ENCODE measurements around the gene GNAQ.
A peak's percentile ranks its signal among the peaks of the same experiment; 100 is the strongest.
"Not testable (repeated sequence)": the region's sequence is repeated elsewhere in the genome, so short reads cannot be mapped to it uniquely, and the experiment has no call there.

GNAQ gene

DNA sequence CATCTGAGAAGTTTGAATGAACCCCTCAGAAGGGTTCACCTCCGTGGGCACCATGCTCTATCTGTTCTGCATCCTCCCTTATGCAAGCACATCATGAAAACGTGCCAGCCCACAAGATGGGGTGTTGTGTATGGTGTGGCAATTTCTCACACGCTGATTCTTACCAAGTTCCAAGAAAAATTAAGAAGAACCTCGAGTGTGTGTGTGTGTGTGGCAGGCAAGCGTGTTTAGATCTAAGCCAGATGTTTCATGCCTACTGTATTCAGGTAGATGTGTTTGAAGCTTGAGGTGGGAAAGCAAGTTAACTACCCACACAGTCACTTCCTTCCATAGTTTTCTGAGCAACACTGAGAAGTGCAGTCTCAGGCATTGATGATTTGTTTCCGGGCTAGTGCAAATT, 305.8 kb downstream of the GNAQ start:
- Histone ChIP-seq H3K27me3 (ENCODE audit: insufficient read depth, low read length) (no peaks in the 10 kb centered on the region), H3K4me3 (ENCODE audit: low read length) (no peak overlapping the region), H3K4me1 (ENCODE audit: insufficient read depth, low read length) (peaks cover 3% of the 10 kb centered on the region; the same call in 1 of the 2 replicates), H3K27ac (ENCODE audit: low read depth, low read length) (no peak overlapping the region), H3K9ac (ENCODE audit: low read depth, low read length) (no peak overlapping the region), H3K36me3 (ENCODE audit: insufficient read depth, low read length) (peaks cover 37% of the 10 kb centered on the region), H3K9me3 (ENCODE audit: insufficient read depth, low read depth, low read length) (peaks cover 6% of the 10 kb centered on the region; the same call in 1 of the 2 replicates)
- 95% methylated on average over 6 of the region's 6 CpGs for WGBS

DNA sequence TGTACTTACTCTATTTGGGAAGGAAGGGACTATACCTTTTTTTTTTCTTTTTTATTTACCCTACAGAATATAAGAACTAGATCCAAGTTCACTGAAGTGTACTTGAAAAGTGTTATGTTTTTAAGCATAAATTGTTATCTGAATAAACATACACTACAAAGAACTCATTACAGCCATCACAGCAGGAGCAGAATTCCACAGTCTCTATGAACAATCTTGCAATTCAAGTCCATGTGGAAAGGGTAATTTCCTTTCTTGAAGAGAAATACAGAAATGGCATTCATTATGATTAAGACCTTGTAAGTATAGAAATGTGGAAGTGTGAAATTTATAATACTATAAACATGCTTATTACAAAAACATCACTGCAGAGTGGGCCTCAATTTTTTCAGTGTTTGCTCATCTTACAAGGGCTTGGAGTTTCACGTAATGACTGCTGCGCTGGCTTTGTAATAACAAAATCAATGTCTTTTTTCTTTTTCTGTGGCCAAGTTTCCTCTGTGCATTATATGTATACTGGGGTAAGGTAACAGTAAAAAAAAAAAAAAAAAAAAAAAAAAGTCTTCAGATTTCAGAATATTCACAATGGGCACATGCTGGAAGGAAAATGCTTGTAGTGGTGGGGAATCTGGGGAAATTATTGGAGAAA, 306.4 kb downstream of the GNAQ start:
- H3K36me3 ChIP-seq (ENCODE audit: insufficient read depth, low read length): peaks cover 37% of the 10 kb centered on the region
- WGBS: 50% methylated on average over 2 of the region's 2 CpGs

DNA sequence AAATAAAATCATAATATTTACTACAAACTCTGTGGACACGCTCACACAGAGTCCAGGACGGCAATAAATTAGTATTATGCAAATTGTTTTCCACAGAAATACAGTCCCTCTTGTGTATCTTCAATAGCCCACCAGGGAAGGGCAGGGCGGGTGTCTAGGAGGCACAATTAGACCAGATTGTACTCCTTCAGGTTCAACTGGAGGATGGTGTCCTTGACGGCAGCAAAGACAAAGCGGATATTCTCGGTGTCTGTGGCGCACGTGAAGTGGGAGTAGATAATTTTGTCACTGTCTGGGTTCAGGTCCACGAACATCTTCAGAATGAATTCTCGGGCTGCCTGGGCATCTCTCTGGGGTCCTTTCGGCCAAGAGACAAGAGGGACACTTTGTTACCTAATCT, 310.5 kb downstream of the GNAQ start:
- H3K4me3 ChIP-seq (ENCODE audit: low read length); H3K27ac ChIP-seq (ENCODE audit: low read depth, low read length); H3K9me3 ChIP-seq (ENCODE audit: insufficient read depth, low read depth, low read length); H3K9ac ChIP-seq (ENCODE audit: low read depth, low read length); H3K27me3 ChIP-seq (ENCODE audit: insufficient read depth, low read length): not testable (repeated sequence)
- Histone ChIP-seq H3K36me3 (ENCODE audit: insufficient read depth, low read length) (peaks cover 18% of the 10 kb centered on the region), H3K4me1 (ENCODE audit: insufficient read depth, low read length) (peaks cover 49% of the 10 kb centered on the region)
- WGBS: 91% methylated on average over 9 of the region's 11 CpGs

More for the DNA sequence above, 306.4 kb downstream of the GNAQ start:
- H3K4me1 ChIP-seq (ENCODE audit: insufficient read depth, low read length): peaks cover 10% of the 10 kb centered on the region
- no peak overlapping the region for H3K27ac ChIP-seq (ENCODE audit: low read depth, low read length)
- peaks cover 6% of the 10 kb centered on the region; the same call in 1 of the 2 replicates for H3K9me3 ChIP-seq (ENCODE audit: insufficient read depth, low read depth, low read length)
- H3K27me3 ChIP-seq (ENCODE audit: insufficient read depth, low read length): no peaks in the 10 kb centered on the region
- no peak overlapping the region for H3K4me3 ChIP-seq (ENCODE audit: low read length)
- H3K9ac ChIP-seq (ENCODE audit: low read depth, low read length): no peak overlapping the region

DNA sequence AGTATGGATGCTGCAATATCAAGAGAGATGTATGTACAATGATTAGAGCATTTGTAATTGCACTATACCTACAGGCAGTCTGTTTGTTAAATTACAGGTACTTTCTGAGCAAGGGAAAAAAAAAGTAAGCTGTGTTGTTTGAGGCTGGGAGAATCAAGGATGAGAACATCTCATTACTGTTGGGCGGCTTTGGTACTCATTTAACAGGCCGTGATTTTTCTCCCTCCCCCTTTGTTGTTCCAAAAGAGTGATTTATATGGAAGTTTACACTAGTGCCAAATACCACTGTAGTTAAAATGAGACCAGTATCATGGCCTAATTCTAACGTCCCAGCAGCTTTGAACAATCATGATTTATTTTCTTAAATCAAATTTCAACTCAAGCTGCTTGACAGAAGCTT, 312.3 kb downstream of the GNAQ start:
- H3K4me3 ChIP-seq (ENCODE audit: low read length): no peak overlapping the region
- peaks cover 60% of the 10 kb centered on the region for H3K4me1 ChIP-seq (ENCODE audit: insufficient read depth, low read length)
- H3K27ac ChIP-seq (ENCODE audit: low read depth, low read length): peak overlapping the region; percentile 7; the same call in 1 of the 2 replicates
- no peaks in the 10 kb centered on the region for H3K27me3 ChIP-seq (ENCODE audit: insufficient read depth, low read length)
- H3K9ac ChIP-seq (ENCODE audit: low read depth, low read length): no peak overlapping the region
- H3K9me3 ChIP-seq (ENCODE audit: insufficient read depth, low read depth, low read length): peaks cover 6% of the 10 kb centered on the region; the same call in 1 of the 2 replicates
- WGBS: 92% methylated on average over 2 of the region's 3 CpGs
- H3K36me3 ChIP-seq (ENCODE audit: insufficient read depth, low read length): 0 out of 2 replicates have a peak, but pooled peaks cover 4% of the 10 kb centered on the region

DNA sequence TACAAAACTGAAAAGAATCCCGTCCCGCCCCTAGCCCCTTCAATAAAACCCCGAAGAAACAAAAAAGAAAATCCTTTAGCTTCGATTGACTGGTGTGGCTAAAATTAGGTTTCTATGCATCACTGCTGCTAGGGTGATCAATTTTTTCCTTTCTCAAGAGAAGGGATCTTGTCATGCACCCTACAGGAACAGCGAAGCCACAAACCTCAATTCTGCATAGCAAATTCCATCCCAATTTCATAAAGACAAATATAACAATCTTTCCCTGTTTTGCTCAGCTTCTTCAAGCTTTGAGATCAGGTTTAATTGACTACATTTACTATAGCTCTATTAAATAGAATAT, 313.3 kb downstream of the GNAQ start:
- H3K27me3 ChIP-seq (ENCODE audit: insufficient read depth, low read length); H3K9me3 ChIP-seq (ENCODE audit: insufficient read depth, low read depth, low read length); H3K4me3 ChIP-seq (ENCODE audit: low read length); H3K36me3 ChIP-seq (ENCODE audit: insufficient read depth, low read length): not testable (repeated sequence)
- Histone ChIP-seq H3K4me1 (ENCODE audit: insufficient read depth, low read length) (peaks cover 63% of the 10 kb centered on the region), H3K9ac (ENCODE audit: low read depth, low read length) (peak overlapping the region; percentile 11), H3K27ac (ENCODE audit: low read depth, low read length) (peak overlapping the region; percentile 77)
- 0% methylated on average over 1 of the region's 5 CpGs for WGBS

DNA sequence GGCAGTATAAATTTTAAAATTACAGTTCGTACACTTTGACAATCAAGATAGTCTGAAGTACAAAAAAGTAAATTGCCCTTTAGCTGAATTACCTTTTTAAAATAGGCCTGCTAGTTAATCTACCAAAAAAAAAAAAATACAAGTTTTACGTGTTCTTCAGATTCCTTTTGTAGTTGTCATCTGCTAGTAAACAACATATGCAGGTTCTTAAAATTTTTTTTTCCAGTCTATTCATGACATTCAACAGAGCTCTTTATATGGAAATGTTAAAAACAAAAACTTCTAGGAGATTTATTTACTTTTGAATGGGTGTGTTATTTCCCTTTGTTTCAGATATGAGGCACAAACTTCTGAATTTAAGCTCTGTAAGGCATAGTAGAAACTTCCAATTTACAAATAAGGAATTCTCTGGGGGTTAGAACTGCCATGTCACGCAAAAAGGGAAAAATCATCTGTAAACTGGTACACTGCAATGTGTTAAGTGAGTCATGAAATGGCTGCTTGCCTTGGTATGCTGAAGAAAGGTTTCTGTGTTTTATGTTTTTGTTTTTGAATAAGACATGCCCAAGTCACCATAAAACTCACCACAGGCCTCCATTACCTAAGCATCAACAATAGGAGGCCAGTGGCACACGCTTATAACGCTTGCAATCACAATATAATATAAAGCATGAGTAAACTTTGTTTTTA, 313.9 kb downstream of the GNAQ start:
- 32% methylated on average over 1 of the region's 5 CpGs for WGBS
- H3K27ac ChIP-seq (ENCODE audit: low read depth, low read length): peak overlapping the region; percentile 77
- not testable (repeated sequence) for H3K9me3 ChIP-seq (ENCODE audit: insufficient read depth, low read depth, low read length); H3K27me3 ChIP-seq (ENCODE audit: insufficient read depth, low read length); H3K36me3 ChIP-seq (ENCODE audit: insufficient read depth, low read length); H3K4me3 ChIP-seq (ENCODE audit: low read length)
- peak overlapping the region; percentile 11 for H3K9ac ChIP-seq (ENCODE audit: low read depth, low read length)
- peaks cover 63% of the 10 kb centered on the region for H3K4me1 ChIP-seq (ENCODE audit: insufficient read depth, low read length)

DNA sequence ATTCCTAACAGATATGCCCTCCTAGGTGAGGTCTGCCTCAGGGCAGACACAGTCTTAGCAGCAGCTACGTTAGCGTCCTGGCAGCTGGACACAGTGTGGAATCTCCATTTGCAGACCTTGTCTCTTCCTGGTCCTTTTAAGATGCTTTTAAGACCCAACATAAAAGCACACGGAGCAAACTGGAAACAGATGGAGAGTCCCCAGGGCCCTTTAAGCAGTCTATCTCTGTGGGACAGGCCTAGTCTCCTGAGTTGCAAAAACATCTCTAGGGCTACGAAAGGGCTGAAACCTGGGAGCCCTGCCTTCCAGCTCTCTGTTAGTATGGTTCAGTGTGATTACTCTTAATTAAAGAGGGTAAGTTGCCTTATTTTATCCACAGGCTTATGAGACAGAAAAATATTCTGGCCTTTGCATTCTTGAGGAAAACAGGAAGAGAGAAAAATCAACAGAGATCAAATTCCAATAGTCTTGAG, 317.5 kb downstream of the GNAQ start:
- Histone ChIP-seq H3K4me1 (ENCODE audit: insufficient read depth, low read length) (peaks cover 42% of the 10 kb centered on the region), H3K27ac (ENCODE audit: low read depth, low read length) (no peak overlapping the region), H3K27me3 (ENCODE audit: insufficient read depth, low read length) (no peaks in the 10 kb centered on the region), H3K9me3 (ENCODE audit: insufficient read depth, low read depth, low read length) (peaks cover 5% of the 10 kb centered on the region), H3K9ac (ENCODE audit: low read depth, low read length) (no peak overlapping the region), H3K36me3 (ENCODE audit: insufficient read depth, low read length) (no peaks in the 10 kb centered on the region), H3K4me3 (ENCODE audit: low read length) (no peak overlapping the region)
- 83% methylated on average over 4 of the region's 4 CpGs for WGBS

DNA sequence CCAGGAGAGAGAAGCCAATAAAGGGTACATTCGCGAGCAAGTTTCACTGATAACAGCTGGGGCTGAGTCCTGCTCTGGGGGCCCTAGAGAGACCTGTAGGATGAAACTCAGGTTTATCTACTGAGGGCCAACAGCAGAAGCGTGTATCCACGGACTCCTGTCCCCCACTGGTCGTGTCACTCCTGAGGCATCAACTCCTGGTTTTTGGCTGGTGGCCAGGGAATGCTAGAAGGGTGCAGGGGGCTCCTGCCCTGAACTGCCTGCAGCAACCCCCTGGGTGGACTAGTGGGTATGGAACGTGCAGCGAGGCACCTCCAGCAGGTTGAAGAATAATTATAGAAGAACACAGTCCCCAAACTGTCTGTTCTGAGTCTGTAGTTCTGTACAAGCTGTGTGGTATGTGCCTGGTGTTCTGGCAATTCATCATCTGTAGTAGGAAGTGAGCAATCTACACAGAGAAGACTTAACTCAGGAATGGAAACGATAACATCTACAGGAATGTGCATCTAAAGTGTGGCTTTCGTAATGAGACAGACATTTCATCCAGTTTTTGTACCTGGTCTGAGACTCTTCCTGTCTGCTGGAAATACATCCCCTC, 319.0 kb downstream of the GNAQ start:
- no peaks in the 10 kb centered on the region for H3K27me3 ChIP-seq (ENCODE audit: insufficient read depth, low read length)
- H3K27ac ChIP-seq (ENCODE audit: low read depth, low read length): no peak overlapping the region
- peaks cover 28% of the 10 kb centered on the region for H3K4me1 ChIP-seq (ENCODE audit: insufficient read depth, low read length)
- 93% methylated on average over 9 of the region's 9 CpGs for WGBS
- H3K9me3 ChIP-seq (ENCODE audit: insufficient read depth, low read depth, low read length): peaks cover 5% of the 10 kb centered on the region
- H3K36me3 ChIP-seq (ENCODE audit: insufficient read depth, low read length): no peaks in the 10 kb centered on the region
- no peak overlapping the region for H3K9ac ChIP-seq (ENCODE audit: low read depth, low read length)
- H3K4me3 ChIP-seq (ENCODE audit: low read length): no peak overlapping the region

DNA sequence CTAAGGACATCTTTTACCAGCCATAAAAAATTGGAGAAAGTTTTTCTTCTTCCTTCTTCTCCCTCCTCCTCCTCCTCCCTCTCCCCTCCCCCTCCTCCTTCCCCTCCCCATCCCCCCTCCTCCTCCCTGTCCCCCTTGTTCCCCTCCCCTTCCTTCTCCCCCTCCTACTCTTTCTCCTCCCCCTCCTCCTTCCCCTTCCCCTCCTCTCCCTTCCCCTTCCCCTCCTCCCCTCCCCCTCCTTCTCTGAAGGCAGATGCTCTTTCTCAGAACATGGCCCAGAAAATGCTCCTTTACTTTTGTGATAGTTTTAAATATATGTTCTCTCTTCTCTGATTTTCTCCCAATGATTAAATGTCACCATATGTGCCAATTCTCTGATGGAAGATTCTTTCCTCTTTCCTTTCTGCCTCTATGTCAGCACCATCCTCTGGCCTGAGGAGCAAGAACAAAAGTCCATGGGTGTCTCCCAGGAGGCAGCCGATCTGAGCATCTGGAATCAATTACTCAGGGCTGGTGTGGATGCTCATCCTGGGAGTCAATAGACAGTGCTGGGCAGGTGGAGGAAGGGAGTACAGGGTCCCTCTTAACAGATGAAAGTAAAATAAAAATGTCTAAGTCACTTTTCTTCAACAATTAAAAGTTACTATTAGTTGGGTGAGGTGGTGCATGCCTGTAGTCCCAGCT, 320.5 kb downstream of the GNAQ start:
- H3K27me3 ChIP-seq (ENCODE audit: insufficient read depth, low read length): no peaks in the 10 kb centered on the region
- H3K36me3 ChIP-seq (ENCODE audit: insufficient read depth, low read length): no peaks in the 10 kb centered on the region
- no peak overlapping the region for H3K4me3 ChIP-seq (ENCODE audit: low read length)
- 95% methylated on average over 1 of the region's 1 CpG for WGBS
- H3K9me3 ChIP-seq (ENCODE audit: insufficient read depth, low read depth, low read length): peaks cover 5% of the 10 kb centered on the region
- H3K9ac ChIP-seq (ENCODE audit: low read depth, low read length): no peak overlapping the region
- H3K4me1 ChIP-seq (ENCODE audit: insufficient read depth, low read length): peaks cover 13% of the 10 kb centered on the region
- no peak overlapping the region for H3K27ac ChIP-seq (ENCODE audit: low read depth, low read length)

DNA sequence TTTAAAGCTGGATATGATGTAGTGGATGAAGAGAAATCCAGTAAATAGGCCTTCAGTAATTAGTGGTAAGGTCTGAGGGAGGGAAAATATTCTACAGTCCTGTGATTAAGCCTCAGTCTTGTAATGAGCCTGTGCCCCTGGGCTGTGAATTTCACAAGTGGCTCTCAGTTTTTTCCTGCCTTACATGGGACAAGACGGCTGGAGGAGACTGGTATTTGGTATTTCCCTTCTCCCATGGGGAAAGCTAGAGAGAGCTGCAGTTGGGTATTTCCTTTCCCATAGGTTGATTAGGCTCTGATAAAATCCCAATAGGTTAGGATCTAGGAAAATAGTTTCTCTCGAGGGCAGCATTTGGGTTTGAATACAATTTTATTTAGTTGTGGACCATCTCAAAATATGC, 321.3 kb downstream of the GNAQ start:
- Histone ChIP-seq H3K4me3 (ENCODE audit: low read length) (no peak overlapping the region), H3K4me1 (ENCODE audit: insufficient read depth, low read length) (peaks cover 7% of the 10 kb centered on the region), H3K9me3 (ENCODE audit: insufficient read depth, low read depth, low read length) (peaks cover 5% of the 10 kb centered on the region), H3K27ac (ENCODE audit: low read depth, low read length) (0 out of 2 replicates have a peak overlapping the region, but pooled peaks have one; percentile 7), H3K9ac (ENCODE audit: low read depth, low read length) (no peak overlapping the region), H3K36me3 (ENCODE audit: insufficient read depth, low read length) (no peaks in the 10 kb centered on the region), H3K27me3 (ENCODE audit: insufficient read depth, low read length) (no peaks in the 10 kb centered on the region)
- 83% methylated on average over 2 of the region's 2 CpGs for WGBS

All from HUES64 (cell line).